Glomerular visceral epithelial cell (primary cell): ENCODE results near the gene TEX22.
A peak's percentile ranks its signal among the peaks of the same experiment; 100 is the strongest.

Experiments used
- DNase-seq: peaks from one replicate; pipeline ENCODE4 v3.0.0-alpha.2; 2016; ENCODE audit errors: extremely low spot score

The TEX22 gene

GRCh38 chr14:105399466-105399775 lies 1.1 kb downstream of the TEX22 start:
- no peak for DNase-seq

GRCh38 chr14:105400016-105400415 lies 1.7 kb downstream of the TEX22 start:
- no peak for DNase-seq

- no peak for DNase-seq
Observed at GRCh38 chr14:105401699-105402098, 3.4 kb downstream of the TEX22 start.

GRCh38 chr14:105408592-105408991 lies 10.3 kb downstream of the TEX22 start:
- DNase-seq = no peak

GRCh38 chr14:105409364-105409763 lies 11.0 kb downstream of the TEX22 start:
- DNase-seq = no peak

- DNase-seq = no peak
Observed at GRCh38 chr14:105410642-105411016, 12.3 kb downstream of the TEX22 start.

- peak; percentile 55 for DNase-seq
Observed at GRCh38 chr14:105411017-105411941, 12.9 kb downstream of the TEX22 start.

- no peak for DNase-seq
Observed at GRCh38 chr14:105411985-105412770, 13.8 kb downstream of the TEX22 start.

GRCh38 chr14:105412771-105413543 lies 14.6 kb downstream of the TEX22 start:
- no peak for DNase-seq

GRCh38 chr14:105413544-105413886 lies 15.2 kb downstream of the TEX22 start:
- no peak for DNase-seq

- peak; percentile 51 for DNase-seq
Observed at GRCh38 chr14:105414456-105415371, 16.4 kb downstream of the TEX22 start.

GRCh38 chr14:105415481-105416428 lies 17.4 kb downstream of the TEX22 start:
- no peak for DNase-seq

- no peak for DNase-seq
Observed at GRCh38 chr14:105416671-105417070, 18.3 kb downstream of the TEX22 start.

GRCh38 chr14:105417690-105418121 lies 19.4 kb downstream of the TEX22 start:
- no peak for DNase-seq

- DNase-seq = no peak
Observed at GRCh38 chr14:105418269-105419194, 20.2 kb downstream of the TEX22 start.

GRCh38 chr14:105419195-105420091 lies 21.1 kb downstream of the TEX22 start, which contains the start of gene MTA1:
Gene MTA1, plus strand, starts transcription at chr14:105419827. Its CDS starts 209 bp downstream, at chr14:105420036.
- DNase-seq = peak; percentile 45

- DNase-seq = no peak
Observed at GRCh38 chr14:105420101-105420973, 22.0 kb downstream of the TEX22 start.
